Cerebellar cortex (tissue), 1 donor: ENCODE data around the gene GCM1.
A peak's percentile ranks its signal among the peaks of the same experiment; 100 is the strongest.

Experiments
- DNase-seq: peaks from one replicate; pipeline ENCODE4 v3.0.0-alpha.2; 2015; ENCODE audit warnings: low spot score

GCM1 gene

DNA sequence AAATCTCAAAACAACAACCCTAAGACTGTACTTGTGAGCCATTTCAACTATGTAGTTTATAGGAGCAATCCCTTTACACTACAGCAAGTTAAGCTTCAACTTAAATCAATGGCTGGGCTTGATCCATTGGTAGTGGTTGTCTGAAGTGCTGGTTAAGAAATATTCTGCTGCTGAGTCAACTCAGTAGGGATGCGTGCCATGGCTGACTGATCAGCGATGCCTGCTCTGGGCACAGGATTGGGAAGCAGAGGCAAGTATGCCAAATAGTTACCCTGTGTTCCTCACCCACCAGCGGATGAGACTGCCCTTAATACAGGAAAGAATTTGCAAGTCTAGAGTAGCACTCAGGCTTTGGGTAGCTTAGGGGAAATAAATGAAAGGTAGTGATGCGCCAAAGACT, 41.5 kb downstream of the GCM1 start:
- no peak for DNase-seq

DNA sequence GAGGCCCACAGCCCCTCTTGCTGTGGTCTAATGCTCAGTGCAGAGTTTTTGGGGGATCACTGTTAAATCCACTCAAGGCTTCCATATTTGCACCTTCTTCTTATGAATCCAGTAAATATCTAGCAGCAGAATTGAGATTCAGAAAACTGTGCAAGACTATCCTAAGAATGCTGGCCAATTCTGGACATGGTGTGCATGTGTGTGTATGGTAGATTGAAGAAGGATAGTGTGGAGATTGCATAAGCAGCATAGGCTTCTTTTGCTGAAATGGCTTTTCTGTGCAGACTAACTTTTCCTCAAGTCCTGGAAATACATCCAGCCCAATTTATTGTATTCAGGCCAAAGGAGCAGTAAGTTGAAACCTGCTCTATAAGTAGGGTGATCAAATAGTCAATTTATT, 43.7 kb downstream of the GCM1 start:
- no peak for DNase-seq

DNA sequence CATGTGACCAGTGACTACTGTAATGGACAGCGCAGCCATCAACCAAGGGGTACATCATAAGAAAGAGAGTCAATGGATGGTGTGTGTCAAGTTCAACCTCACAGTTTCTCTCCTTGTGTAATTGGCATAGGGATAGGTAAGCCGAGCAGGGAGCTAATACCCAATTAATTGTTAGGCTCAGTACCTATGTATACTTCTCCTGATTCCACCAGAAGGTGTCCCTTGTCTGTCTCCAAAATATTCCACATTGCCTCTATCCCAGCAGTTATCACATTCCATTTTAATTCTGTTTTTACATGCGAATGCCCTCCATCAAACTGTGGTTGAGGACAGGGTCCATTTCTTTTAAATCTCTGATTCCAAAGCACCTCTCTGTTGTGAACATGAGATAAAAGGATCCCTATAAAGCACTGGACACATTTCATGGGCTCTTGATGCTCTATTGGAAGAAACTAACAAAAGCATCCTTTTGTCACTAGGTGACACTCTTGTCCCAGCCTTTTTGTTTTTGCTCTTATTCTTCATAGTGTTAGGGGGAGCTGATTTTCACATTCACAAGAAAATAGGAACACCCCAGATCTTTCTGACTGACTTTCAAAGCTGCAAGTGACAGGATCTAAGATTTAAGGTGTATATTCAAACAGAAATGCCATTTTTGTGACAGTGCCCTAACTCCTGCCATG, 44.5 kb downstream of the GCM1 start:
- DNase-seq, result peak; percentile 31

DNA sequence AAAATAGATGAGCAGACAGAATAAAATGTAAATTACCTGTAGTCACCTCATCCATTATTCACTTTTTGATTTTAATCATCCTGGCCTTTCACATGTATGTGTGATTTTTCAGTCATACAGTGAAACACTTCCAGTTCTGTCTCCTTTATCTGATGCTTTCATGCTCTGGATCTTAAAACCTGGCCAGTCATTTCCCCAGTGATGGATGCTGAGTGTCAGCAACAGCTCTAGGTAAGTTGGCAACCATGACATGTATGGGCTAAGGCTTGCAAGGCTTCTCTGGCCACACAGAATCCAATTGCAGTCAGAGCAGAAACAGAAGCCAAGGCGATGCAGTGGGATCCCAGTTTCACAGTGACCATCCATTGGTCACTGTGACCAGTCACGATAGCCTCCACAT, 47.6 kb downstream of the GCM1 start:
- DNase-seq, result no peak

DNA sequence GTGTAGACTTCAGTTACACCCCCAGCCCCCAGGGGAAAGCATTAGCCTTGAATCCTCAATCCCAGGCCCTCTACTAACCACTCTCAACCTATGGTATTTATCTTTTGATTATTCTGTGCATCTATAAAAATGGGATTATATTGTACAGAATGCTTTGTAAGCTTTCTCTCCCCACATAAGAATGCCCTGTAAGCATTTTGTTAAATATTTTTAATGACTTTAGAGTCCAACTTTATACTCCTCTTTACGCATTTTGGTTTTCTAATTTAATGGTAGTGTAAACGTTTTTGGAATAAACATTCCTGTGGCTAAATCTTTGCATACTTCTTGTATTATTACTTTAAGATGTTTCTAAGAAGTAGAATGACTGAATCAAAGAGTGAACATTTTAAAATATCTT, 48.1 kb downstream of the GCM1 start:
- no peak for DNase-seq

DNA sequence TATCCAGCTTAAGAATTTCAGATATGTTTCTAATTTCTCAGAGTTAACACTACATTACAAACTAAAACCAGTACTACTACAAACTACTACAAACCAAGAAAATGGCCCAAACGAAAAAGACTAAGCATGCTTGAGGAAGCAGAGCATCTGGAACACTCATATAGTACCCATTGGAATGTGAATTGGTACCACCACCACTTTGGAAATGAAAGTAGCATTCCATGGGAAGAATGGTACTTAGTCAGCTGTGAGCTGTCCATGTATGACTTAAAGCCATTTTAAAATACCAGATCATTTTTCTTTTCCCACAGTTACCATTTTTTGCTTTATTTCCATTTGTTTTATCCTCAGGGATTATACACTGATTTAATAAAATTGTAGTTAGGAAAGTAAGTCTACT, 52.9 kb downstream of the GCM1 start:
- DNase-seq, result no peak

DNA sequence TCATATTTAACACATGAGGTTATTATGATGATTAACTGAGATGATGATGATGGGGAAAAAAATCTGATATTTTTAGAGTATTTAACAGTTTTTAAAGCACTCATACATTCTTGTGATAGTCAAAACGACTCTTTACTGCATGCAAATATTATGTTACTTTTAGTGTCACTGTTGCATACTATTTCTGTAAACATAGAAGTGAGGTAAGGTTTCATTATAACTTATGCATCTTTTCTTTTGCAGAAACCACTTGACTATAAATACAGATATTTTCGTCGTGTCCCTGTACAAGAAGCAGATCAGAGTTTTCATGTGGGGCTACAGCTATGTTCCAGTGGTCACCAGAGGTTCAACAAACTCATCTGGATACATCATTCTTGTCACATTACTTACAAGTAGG, 53.4 kb downstream of the GCM1 start:
- no peak for DNase-seq

DNA sequence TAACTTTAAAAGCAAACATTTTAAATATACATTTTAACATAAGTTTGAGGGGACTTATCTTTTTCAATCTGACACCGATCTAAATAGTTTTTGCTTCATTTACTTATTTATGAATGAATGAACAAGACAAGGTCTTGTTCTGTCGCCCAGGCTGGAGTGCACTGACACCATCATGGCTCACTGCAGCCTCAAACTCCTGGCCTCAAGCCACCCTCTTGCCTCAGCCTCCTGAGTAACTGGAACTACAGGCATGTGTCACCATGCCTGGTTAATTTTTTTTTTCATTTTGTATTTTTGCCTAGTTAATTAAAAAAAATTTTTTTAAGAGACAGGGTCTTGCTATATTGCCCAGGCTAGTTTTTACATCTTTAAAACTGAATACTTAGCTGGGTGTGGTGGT, 58.1 kb downstream of the GCM1 start:
- DNase-seq, result no peak

DNA sequence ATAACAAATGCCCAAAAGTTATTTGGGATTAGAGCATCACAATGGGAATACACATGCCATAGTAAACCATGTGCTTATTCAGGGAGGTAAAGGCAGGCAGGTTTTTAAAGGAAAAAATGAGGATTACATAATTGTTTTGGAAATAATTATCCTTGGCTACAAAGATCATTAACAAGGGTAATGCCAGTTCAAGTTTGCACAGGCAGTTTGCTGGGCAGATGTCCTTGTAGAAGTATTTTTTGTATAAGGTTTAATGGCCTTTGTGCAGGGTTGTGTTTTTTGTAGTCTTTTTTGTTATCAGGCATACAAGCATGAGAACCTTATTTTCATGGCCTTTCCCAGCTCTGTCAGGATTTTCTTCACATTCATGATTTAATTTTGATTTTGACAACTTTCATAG, 58.7 kb downstream of the GCM1 start:
- DNase-seq, result no peak

DNA sequence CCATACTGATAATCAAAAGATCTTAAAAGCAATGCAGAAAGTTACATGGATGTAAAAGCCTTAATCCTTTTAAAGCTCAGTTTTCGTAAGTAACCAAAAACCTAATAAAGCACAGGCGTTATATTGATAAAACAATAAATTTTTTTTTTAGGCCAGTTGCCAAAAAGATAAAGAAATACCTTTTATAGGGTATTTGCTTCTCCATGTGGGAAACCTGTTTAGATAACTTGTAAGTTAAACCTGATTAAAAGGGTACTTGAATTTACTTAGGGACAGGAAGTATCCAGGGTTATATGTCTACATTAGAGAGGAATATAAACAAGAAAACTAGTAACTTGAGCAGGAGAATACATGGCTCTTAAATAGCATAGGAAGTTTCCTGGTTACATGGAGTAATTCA, 62.3 kb downstream of the GCM1 start:
- no peak for DNase-seq

DNA sequence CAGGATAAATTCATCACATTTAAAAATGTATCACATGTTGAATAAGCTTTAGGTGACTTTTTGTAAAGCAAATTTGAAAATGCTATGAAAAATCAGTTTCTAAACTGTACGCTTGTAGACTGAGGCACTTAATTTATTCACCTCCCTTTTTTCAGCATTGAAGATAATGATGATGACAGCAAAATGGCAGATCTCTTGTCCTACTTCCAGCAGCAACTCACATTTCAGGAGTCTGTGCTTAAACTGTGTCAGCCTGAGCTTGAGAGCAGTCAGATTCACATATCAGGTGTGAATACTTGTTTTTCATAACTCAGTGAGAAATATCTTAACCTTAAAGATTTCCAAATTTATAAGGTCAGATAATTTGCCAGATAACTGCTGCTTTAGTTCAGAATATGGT, 67.8 kb downstream of the GCM1 start:
- DNase-seq, result no peak
